ENCODE data around the gene TMEM119. TPM values are rescaled to one million over a fixed set of nuclear protein-coding genes. Genes with fewer than 3 reads are reported as not detected.

Gene TMEM119
- total and polyA plus RNA-seq, 9 of the 15 experiments (the other 6 are each of a cell fraction or from before 2014, with no cell fraction given), result 0.18 TPM; not detected in 8

DNA sequence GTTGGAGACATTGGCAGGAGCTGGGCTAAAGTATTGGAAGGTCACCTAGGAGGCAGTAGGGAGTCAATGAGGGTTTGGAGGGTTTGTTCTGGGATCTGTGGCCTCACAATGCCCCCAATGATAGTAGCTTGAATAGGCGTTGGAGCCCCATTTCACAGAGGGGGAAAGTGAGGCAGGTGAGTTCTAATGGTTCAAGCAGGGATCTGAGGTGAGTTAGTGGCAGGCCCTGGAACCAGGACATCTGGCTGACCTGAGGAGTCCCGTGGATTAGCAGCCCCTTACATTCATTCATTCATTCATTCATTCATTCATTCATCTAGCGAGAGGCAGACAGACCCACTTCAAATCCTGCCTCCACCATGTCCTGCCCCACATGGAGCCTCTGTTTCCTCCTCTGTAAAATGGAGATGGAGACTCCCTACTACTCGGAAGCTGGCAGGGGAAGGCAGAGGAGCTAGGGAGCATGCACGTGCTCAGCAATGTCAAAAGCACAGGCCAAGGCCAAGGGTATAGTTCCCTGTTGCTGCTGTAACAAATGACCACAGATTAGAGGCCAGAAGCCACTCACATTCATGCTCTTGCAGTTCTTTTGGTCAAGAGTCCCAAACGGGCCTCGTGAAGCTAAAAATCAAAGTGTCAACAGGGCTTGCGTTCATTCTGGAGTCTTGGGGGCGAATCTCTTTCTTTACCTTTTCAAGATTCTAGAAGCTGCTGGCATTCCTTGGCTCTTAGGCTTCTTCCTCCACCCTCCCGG, 2.2 kb upstream of the TMEM119 start (continued):
- TF ChIP-seq TAF9B (IDR thresholded peaks at IDR 0.05; ENCODE audit: partially characterized antibody), result no peak
- TF ChIP-seq KDM1A (IDR thresholded peaks at IDR 0.05), result peak; percentile 61 to 77; a peak in 2 of 4 replicates
- 0 out of 2 replicates have a peak, but pooled peaks have one; percentile 39 for TF ChIP-seq SMARCA5 (IDR thresholded peaks at IDR 0.05)
- no peak for TF ChIP-seq U2AF2 (optimal IDR thresholded peaks at IDR 0.05; ENCODE audit: low read depth, low read length)
- TF ChIP-seq, protein P1, sequence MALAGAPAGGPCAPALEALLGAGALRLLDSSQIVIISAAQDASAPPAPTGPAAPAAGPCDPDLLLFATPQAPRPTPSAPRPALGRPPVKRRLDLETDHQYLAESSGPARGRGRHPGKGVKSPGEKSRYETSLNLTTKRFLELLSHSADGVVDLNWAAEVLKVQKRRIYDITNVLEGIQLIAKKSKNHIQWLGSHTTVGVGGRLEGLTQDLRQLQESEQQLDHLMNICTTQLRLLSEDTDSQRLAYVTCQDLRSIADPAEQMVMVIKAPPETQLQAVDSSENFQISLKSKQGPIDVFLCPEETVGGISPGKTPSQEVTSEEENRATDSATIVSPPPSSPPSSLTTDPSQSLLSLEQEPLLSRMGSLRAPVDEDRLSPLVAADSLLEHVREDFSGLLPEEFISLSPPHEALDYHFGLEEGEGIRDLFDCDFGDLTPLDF (CRISPR knock-in tag; IDR thresholded peaks at IDR 0.05), result no peak
- TF ChIP-seq, protein P2, sequence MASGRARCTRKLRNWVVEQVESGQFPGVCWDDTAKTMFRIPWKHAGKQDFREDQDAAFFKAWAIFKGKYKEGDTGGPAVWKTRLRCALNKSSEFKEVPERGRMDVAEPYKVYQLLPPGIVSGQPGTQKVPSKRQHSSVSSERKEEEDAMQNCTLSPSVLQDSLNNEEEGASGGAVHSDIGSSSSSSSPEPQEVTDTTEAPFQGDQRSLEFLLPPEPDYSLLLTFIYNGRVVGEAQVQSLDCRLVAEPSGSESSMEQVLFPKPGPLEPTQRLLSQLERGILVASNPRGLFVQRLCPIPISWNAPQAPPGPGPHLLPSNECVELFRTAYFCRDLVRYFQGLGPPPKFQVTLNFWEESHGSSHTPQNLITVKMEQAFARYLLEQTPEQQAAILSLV (tag; IDR thresholded peaks at IDR 0.05), result 0 out of 2 replicates have a peak, but pooled peaks have one; percentile 7
- TF ChIP-seq RFX7 (CRISPR knock-in tag; IDR thresholded peaks at IDR 0.05), result no peak
- TF ChIP-seq ZNF3 (CRISPR knock-in tag; IDR thresholded peaks at IDR 0.05), result peak; percentile 98
- no peak for TF ChIP-seq COPS2 (conservative IDR thresholded peaks at IDR 0.05)
- peak; percentile 45; the same call in 1 of the 2 replicates for TF ChIP-seq CBX1 (IDR thresholded peaks at IDR 0.05; ENCODE audit: low read depth)
- no peak for TF ChIP-seq HDAC6 (IDR thresholded peaks at IDR 0.05; ENCODE audit: low read depth, low read length)
